Central memory CD8-positive, alpha-beta T cell (primary cell): ENCODE data around the gene SLC39A11.
"Not testable (repeated sequence)": the region's sequence is repeated elsewhere in the genome, so short reads cannot be mapped to it uniquely, and the experiment has no call there.

Source experiments
- ATAC-seq: fragments of 150-1000 bp; cut with Tn5 transposase; replicated peaks from 2 replicates; pipeline ENCODE4 v1.10.0; 2022; ENCODE audit warnings: mild to moderate bottlenecking, moderate FRiP score, moderate number of reproducible peaks; ENCODE audit not compliant: poor library complexity, severe bottlenecking; ENCODE audit errors: extremely low read depth
- DNase-seq, 2 donors: peaks; one replicate each; pipeline ENCODE4 v3.0.0; 2021; ENCODE audit warnings: low spot score in 2 of 2
- H3K27ac Mint-ChIP-seq: one replicate; pipeline ENCODE4 v1.8.0; 2022; ENCODE audit warnings: low read depth, mild to moderate bottlenecking, moderate library complexity, mixed read lengths
- H3K27me3 Mint-ChIP-seq: one replicate; pipeline ENCODE4 v1.8.0; 2022; ENCODE audit warnings: mixed read lengths
- H3K36me3 Mint-ChIP-seq: one replicate; pipeline ENCODE4 v1.8.0; 2022; ENCODE audit warnings: mild to moderate bottlenecking, moderate library complexity, mixed read lengths; ENCODE audit not compliant: insufficient read depth
- H3K4me1 Mint-ChIP-seq: one replicate; pipeline ENCODE4 v1.8.0; 2022; ENCODE audit warnings: mixed read lengths
- H3K4me3 Mint-ChIP-seq: one replicate; pipeline ENCODE4 v1.8.0; 2022; ENCODE audit warnings: mild to moderate bottlenecking, moderate library complexity, mixed read lengths
- H3K9me3 Mint-ChIP-seq: one replicate; pipeline ENCODE4 v1.8.0; 2022; ENCODE audit warnings: mixed read lengths

The SLC39A11 gene

DNA sequence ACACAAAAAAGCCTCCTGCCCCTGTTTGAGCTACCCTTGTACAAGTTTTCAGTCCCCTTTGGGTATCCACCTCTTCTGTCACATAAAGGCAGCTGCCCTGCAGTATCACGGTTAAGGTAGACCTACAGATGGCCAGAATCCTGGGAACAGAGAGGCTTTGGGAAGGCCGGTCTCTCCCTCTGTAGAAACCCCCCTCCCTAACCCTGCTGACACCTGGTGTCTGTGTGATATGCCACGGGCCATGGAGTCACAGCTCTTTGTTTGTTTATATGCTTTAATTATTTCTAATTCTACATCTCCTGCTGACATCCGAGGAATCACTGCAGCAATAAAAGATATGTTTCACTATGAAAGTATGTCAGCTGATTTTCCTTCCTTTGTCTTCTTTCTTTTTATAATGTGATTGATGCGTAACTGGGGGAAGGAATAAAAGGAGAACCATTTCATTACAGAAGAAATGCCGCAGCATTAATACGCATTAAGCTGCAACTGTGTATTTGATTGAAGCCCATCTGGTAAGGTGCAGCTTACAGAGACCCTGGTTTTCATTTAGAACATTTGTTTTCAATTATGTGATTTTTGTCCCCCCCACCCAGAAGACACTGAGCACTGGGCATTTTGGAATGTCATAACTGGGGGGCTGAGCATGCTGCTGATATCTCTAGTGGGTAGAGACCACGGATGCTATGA is 142.1 kb downstream of the SLC39A11 start:
- Mint-ChIP-seq H3K27ac (no peak overlapping the region), H3K27me3 (no peaks in the 10 kb centered on the region), H3K36me3 (peaks cover 10% of the 10 kb centered on the region), H3K4me3 (no peak overlapping the region), H3K9me3 (no peaks in the 10 kb centered on the region), H3K4me1 (peaks cover 11% of the 10 kb centered on the region)
- ATAC-seq (no peak), DNase-seq (no peak)

DNA sequence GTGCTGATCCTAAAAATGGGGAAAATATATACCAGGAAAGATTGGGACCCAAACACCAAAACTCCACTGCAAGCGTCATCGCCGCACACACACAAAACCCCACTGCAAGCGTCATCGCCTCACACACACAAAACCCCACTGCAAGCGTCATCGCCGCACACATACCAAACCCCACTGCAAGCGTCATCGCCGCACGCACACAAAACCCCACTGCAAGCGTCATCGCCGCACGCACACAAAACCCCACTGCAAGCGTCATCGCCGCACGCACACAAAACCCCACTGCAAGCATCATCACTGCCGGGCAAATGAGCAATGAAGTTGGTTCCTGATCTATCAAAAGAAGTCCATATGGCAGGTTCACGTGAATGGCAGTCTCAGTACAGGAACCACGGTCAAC is 144.4 kb downstream of the SLC39A11 start:
- Mint-ChIP-seq H3K4me1 (peaks cover 11% of the 10 kb centered on the region), H3K27me3 (no peaks in the 10 kb centered on the region), H3K36me3 (peaks cover 13% of the 10 kb centered on the region), H3K4me3 (no peak overlapping the region), H3K27ac (no peak overlapping the region), H3K9me3 (no peaks in the 10 kb centered on the region)
- no peak for ATAC-seq
- no peak for DNase-seq

GRCh38 chr17:72947475-72947874 is 145.0 kb downstream of the SLC39A11 start:
- ATAC-seq (no peak), DNase-seq (no peak)
- H3K4me3 Mint-ChIP-seq: no peak overlapping the region
- H3K27ac Mint-ChIP-seq: no peak overlapping the region
- H3K4me1 Mint-ChIP-seq: peaks cover 11% of the 10 kb centered on the region
- no peaks in the 10 kb centered on the region for H3K9me3 Mint-ChIP-seq
- H3K27me3 Mint-ChIP-seq: no peaks in the 10 kb centered on the region
- H3K36me3 Mint-ChIP-seq: peaks cover 13% of the 10 kb centered on the region

DNA sequence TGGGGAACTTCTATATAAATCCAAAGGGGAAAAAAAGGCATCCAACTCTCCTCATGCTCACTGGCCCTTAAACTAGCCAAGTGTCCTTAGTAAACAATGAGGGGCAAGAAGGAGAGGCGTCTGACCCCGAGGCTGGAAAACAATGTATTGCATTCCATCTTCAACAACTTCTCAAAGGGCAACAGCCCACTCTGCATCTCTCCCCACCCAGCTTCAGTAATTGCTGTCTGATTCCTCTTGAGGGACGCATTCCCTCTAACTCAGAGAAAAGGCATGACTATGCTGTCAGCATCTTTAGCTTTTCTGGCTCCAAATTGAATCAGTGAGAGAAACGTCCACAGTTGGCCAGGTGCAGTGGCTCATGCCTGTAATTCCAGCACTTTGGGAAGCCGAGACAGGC is 145.8 kb downstream of the SLC39A11 start:
- Mint-ChIP-seq H3K4me3 (no peak overlapping the region), H3K27ac (no peak overlapping the region), H3K9me3 (no peaks in the 10 kb centered on the region), H3K4me1 (peaks cover 11% of the 10 kb centered on the region), H3K27me3 (no peaks in the 10 kb centered on the region), H3K36me3 (peaks cover 13% of the 10 kb centered on the region)
- no peak for ATAC-seq
- no peak for DNase-seq

DNA sequence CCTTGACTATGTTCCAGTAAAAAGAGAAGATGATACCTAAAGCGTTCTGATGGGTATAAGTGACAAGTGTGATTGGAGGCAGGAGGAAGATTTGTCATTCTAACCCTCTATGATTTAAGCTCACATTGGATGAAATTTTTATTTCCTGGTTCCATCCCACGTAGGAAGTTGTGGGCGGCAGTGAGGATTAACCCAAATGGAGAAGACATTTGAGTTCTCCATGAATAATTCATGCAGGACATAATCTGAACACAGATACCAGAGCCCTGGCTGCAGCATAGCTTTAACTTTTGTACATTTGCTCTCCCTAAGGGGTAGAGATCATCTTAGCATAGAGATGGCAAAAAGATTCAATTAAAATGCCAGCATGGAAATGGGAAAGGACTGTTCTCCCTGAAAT is 146.3 kb downstream of the SLC39A11 start:
- Mint-ChIP-seq H3K4me3 (no peak overlapping the region), H3K36me3 (peaks cover 15% of the 10 kb centered on the region), H3K4me1 (peaks cover 11% of the 10 kb centered on the region), H3K9me3 (no peaks in the 10 kb centered on the region), H3K27ac (no peak overlapping the region), H3K27me3 (no peaks in the 10 kb centered on the region)
- DNase-seq (no peak), ATAC-seq (no peak)

GRCh38 chr17:72945473-72945872 is 147.0 kb downstream of the SLC39A11 start:
- ATAC-seq: no peak
- H3K4me3 Mint-ChIP-seq: no peak overlapping the region
- H3K36me3 Mint-ChIP-seq: peaks cover 15% of the 10 kb centered on the region
- peaks cover 11% of the 10 kb centered on the region for H3K4me1 Mint-ChIP-seq
- no peaks in the 10 kb centered on the region for H3K27me3 Mint-ChIP-seq
- no peaks in the 10 kb centered on the region for H3K9me3 Mint-ChIP-seq
- no peak for DNase-seq
- H3K27ac Mint-ChIP-seq: no peak overlapping the region

- Mint-ChIP-seq H3K4me1 (peaks cover 11% of the 10 kb centered on the region), H3K9me3 (no peaks in the 10 kb centered on the region), H3K36me3 (peaks cover 16% of the 10 kb centered on the region), H3K27me3 (no peaks in the 10 kb centered on the region), H3K4me3 (no peak overlapping the region), H3K27ac (no peak overlapping the region)
- no peak for ATAC-seq
- DNase-seq: no peak
Observed at GRCh38 chr17:72943826-72944689, 148.4 kb downstream of the SLC39A11 start.

GRCh38 chr17:72942579-72942978 is 149.9 kb downstream of the SLC39A11 start:
- H3K9me3 Mint-ChIP-seq: no peaks in the 10 kb centered on the region
- H3K27ac Mint-ChIP-seq: no peak overlapping the region
- H3K27me3 Mint-ChIP-seq: no peaks in the 10 kb centered on the region
- DNase-seq (no peak), ATAC-seq (no peak)
- H3K4me3 Mint-ChIP-seq: no peak overlapping the region
- H3K36me3 Mint-ChIP-seq: peaks cover 16% of the 10 kb centered on the region
- peaks cover 3% of the 10 kb centered on the region for H3K4me1 Mint-ChIP-seq

DNA sequence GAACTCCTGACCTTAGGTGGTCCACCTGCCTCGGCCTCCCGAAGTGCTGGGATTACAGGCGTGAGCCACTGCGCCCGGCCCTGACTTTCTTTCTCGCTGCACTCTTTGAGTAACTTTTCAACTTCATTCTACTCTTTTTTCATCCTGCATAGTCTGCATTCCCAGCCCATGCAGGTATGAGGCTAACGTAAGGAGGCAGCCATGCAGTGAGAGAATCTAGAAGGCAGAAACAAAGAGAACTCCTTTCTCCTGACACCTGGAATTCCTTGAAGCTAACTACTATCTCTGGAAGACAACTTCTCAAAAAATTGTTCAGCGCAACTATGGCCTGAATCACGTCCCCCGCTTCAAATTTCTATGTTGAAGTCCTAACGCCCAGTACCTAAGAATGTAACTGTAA is 152.0 kb downstream of the SLC39A11 start:
- no peaks in the 10 kb centered on the region for H3K4me1 Mint-ChIP-seq
- ATAC-seq (no peak), DNase-seq (no peak)
- no peaks in the 10 kb centered on the region for H3K27me3 Mint-ChIP-seq
- no peaks in the 10 kb centered on the region for H3K9me3 Mint-ChIP-seq
- no peak overlapping the region for H3K4me3 Mint-ChIP-seq
- peaks cover 11% of the 10 kb centered on the region for H3K36me3 Mint-ChIP-seq
- no peak overlapping the region for H3K27ac Mint-ChIP-seq

- H3K4me3 Mint-ChIP-seq: no peak overlapping the region
- no peak for ATAC-seq
Observed at GRCh38 chr17:72938482-72938881, 154.0 kb downstream of the SLC39A11 start.

DNA sequence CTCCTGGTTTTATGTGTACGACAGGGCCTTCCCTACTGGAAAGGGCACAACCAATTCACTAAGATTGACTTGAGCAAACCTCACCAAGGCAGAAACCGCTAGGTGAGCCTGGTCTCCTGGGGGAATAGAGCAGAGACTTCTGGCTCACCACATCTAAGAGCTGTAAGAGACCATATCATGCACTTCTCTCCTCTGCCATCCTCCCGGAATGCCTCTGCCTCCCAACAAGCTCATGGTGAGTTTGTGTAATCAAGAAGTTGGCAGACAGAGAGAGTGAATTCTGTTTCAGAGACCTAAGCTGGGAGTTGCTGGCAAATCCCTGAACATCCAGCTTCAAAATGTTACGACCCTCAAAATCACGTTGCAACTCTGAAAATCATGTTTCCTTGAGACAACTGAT is 154.8 kb downstream of the SLC39A11 start:
- DNase-seq: no peak
- H3K4me1 Mint-ChIP-seq: no peaks in the 10 kb centered on the region
- no peaks in the 10 kb centered on the region for H3K27me3 Mint-ChIP-seq
- H3K9me3 Mint-ChIP-seq: no peaks in the 10 kb centered on the region
- H3K36me3 Mint-ChIP-seq: peaks cover 7% of the 10 kb centered on the region
- H3K27ac Mint-ChIP-seq: no peak overlapping the region
- ATAC-seq: no peak
- H3K4me3 Mint-ChIP-seq: no peak overlapping the region

More at GRCh38 chr17:72938482-72938881, 154.0 kb downstream of the SLC39A11 start:
- DNase-seq: no peak
- H3K27me3 Mint-ChIP-seq: no peaks in the 10 kb centered on the region
- peaks cover 7% of the 10 kb centered on the region for H3K36me3 Mint-ChIP-seq
- no peak overlapping the region for H3K27ac Mint-ChIP-seq
- no peaks in the 10 kb centered on the region for H3K9me3 Mint-ChIP-seq
- H3K4me1 Mint-ChIP-seq: no peaks in the 10 kb centered on the region

DNA sequence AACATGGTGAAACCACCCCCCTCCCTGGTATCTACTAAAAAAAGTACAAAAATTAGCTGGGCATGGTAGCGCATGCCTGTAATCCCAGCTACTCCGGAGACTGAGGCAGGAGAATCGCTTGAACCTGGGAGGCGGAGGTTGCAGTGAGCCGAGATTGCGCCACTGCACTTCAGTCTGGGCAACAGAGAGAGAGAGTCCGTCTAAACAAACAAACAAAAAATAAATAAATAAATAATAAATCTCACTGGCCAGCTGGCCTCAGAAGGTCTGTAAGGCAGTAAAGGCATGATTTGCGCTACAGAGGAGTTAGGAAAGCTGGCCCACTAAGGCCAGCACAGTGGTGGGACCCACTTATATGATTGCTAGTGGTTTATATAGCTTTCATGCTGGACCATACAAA is 155.2 kb downstream of the SLC39A11 start:
- H3K27ac Mint-ChIP-seq, H3K4me3 Mint-ChIP-seq, ATAC-seq, DNase-seq, H3K27me3 Mint-ChIP-seq, H3K36me3 Mint-ChIP-seq, H3K9me3 Mint-ChIP-seq, H3K4me1 Mint-ChIP-seq: not testable (repeated sequence)

GRCh38 chr17:72935984-72936383 is 156.5 kb downstream of the SLC39A11 start:
- H3K27ac Mint-ChIP-seq: no peak overlapping the region
- no peak overlapping the region for H3K4me3 Mint-ChIP-seq
- H3K27me3 Mint-ChIP-seq: no peaks in the 10 kb centered on the region
- DNase-seq (no peak), ATAC-seq (no peak)
- peaks cover 5% of the 10 kb centered on the region for H3K36me3 Mint-ChIP-seq
- H3K4me1 Mint-ChIP-seq: peaks cover 11% of the 10 kb centered on the region
- H3K9me3 Mint-ChIP-seq: no peaks in the 10 kb centered on the region
